Thyroid gland (tissue), 4 donors: ENCODE data around the gene ATP6V1A.

Source experiments
- CTCF ChIP-seq, 6 experiments: fragments of 200-600 bp in 3 of 6; fragments of 450-650 bp in 3 of 6; sonication (generic) in 3 of 6; IDR thresholded peaks; one replicate each; pipeline ENCODE4 v1.5.1; 2016 to 2019; ENCODE audit warnings: antibody characterized with exemption in 6 of 6, mild to moderate bottlenecking in 2 of 6, inconsistent platforms in 1 of 6, moderate library complexity in 1 of 6
- POLR2A ChIP-seq, 2 donors: fragments of 450-650 bp; IDR thresholded peaks; one replicate each; pipeline ENCODE4 v1.6.1; 2017; ENCODE audit warnings: antibody characterized with exemption in 2 of 2, mild to moderate bottlenecking in 2 of 2, moderate library complexity in 1 of 2

GRCh38 chr3:113719294-113719693, 27.5 kb upstream of the ATP6V1A start:
- TF ChIP-seq CTCF (IDR thresholded peaks at IDR 0.05): no peak
- TF ChIP-seq POLR2A (IDR thresholded peaks at IDR 0.05): no peak
